HG02610 (cell line): ENCODE data around the gene LRRC55.

Experiments
- ATAC-seq: cut with Tn5 transposase; IDR thresholded peaks from one replicate; pipeline ENCODE4 v1.9.1; 2021; ENCODE audit warnings: mild to moderate bottlenecking, moderate library complexity; ENCODE audit not compliant: unreplicated experiment

LRRC55 gene, protein sequence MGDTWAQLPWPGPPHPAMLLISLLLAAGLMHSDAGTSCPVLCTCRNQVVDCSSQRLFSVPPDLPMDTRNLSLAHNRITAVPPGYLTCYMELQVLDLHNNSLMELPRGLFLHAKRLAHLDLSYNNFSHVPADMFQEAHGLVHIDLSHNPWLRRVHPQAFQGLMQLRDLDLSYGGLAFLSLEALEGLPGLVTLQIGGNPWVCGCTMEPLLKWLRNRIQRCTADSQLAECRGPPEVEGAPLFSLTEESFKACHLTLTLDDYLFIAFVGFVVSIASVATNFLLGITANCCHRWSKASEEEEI

DNA sequence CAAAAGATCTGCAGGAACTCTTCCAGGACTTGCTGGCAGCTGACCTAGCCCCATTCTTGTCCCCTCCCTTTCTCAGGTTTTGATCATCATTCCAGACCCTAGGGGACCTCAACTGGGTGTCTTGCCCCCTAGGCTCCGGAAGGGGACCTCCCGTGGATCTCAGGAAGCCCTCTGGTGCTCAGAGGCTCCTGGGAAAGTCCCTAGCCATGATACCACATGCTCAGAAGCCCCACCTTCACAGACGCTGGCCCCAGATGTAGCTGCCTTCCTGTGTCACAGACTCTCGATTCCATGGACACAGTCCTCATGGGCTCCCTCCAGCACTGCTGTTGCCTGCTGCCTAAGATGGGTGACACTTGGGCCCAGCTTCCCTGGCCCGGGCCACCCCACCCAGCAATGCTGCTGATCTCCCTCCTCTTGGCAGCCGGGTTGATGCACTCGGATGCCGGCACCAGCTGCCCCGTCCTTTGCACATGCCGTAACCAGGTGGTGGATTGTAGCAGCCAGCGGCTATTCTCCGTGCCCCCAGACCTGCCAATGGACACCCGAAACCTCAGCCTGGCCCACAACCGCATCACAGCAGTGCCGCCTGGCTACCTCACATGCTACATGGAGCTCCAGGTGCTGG lies at the start of gene LRRC55:
TSS of gene LRRC55 (plus strand) at position 276 of the 628 bp plus-strand sequence. CDS start at position 346, 70 bp downstream.
- no peak for ATAC-seq

GRCh38 chr11:57133366-57134038 lies 48.3 kb upstream of the LRRC55 start:
- ATAC-seq = no peak

DNA sequence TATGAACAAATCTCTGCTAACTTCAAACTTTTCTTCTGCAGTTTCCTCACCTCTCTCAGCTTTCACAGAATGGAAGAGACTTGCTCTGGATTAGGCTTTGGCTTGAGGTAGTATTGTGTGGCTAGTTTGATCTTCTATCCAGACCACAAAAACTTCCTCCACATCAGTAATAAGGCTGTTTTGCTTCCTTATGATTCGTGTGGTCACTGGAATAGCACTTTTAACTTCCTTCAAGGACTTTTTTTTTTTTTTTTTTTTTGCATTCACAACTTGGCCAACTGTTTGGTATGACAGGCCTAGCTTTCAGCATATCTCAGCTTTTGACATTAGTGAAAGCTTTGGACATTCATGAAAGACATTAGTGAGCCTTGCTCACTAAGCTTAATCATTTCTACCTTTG lies 47.5 kb upstream of the LRRC55 start:
- ATAC-seq = no peak

GRCh38 chr11:57135020-57135751 lies 46.6 kb upstream of the LRRC55 start:
- ATAC-seq = no peak

DNA sequence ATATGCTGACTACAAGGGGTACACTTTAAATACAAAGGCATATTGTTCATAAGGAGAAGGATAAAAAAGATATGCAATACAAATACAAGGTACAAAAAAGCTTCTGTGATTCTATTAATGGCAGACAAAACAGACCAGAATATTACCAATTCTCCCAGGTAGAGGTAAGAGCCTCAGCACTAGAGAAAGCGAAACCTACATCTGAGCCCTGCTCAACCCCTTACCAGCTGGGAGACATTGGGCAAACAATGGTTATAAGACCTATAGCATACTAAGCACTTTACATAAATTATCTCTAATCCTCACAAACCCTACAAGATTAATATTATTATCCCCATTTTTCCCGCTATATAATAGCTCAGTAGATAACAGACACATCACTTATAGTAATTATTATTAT lies 41.2 kb upstream of the LRRC55 start:
- no peak for ATAC-seq

DNA sequence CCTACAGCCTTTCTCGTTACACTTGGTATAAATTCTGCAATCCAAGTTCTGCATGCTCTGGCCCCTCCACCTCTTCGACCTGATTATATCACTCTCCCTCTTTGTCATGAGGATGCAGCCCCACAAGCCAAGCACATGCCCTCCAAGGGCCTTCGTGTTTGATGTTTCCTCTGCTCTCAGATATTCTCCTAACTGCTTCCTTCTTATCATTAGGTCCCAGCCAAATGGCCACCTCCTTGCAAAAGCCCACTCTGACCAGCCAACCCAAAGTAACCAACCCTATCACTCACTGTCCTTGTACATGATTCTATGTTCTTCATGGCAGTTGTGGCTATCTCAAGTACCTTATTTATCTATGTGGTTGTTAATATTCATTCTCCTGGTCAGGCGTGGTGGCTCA lies 38.3 kb upstream of the LRRC55 start:
- ATAC-seq = no peak

DNA sequence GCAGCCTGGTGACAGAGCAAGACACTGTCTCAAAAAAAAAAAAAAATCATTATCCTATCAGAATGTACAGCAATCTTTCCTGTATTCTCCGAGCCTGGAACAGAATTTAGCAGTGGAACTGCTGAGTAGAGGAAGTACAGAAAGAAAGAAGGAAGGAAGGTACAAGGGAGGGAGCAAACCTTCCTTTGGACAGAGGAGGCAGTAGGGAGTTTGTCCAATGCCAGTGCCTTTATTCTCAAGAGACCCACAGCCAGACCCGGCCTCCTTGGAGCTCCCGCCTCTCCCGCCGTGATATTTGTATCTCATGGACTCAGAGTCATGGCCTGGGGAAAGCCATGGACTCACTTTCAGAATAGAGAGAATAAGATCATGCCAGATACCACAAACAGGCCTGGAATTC lies 37.7 kb upstream of the LRRC55 start:
- no peak for ATAC-seq

- ATAC-seq = no peak
These were observed 37.0 kb upstream of the LRRC55 start for GRCh38 chr11:57144531-57145320.

GRCh38 chr11:57146301-57146700 lies 35.5 kb upstream of the LRRC55 start:
- no peak for ATAC-seq

DNA sequence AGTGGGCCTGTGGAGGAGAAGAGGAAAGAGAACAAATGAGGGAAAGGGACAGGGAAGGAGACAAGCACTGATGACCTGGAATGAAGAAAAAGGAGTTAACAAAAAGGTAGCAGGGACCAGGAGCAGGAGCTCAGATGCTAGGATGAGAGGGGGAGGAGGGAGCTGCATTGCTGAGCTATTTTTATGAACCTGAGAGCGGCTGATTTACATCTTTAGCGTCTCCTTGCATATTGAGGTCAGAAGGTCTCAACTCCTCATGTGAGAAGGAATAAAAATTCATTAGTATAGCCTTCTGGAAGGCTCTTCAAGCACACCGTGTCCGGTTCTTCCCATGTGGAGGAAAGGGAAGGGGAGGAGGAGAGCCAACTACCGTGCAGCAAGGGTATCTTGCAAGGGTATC lies 33.1 kb upstream of the LRRC55 start:
- ATAC-seq = no peak

- no peak for ATAC-seq
These were observed 31.3 kb upstream of the LRRC55 start for GRCh38 chr11:57150454-57150917.

- ATAC-seq = no peak
These were observed 29.6 kb upstream of the LRRC55 start for GRCh38 chr11:57152134-57152533.

- no peak for ATAC-seq
These were observed 28.3 kb upstream of the LRRC55 start for GRCh38 chr11:57153448-57153847.

DNA sequence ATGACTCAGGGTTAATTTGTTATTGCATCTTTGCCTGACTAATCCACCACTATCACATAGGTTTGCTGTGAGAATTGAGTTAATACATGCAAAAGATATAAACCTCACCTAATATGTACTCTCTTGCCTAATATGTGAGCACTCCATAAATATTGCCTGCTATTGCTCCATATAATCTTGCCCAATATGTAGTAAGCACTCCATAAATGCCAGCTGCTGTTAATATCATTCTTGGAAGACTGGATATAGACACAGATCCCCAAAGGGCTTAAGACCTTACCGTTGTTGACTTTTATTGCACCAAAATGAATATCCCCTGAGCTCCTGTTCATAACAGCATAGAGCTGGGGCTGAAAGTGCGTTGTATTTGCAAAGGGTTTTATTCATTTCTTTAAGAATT lies 27.0 kb upstream of the LRRC55 start:
- ATAC-seq = no peak

- ATAC-seq = no peak
These were observed 26.4 kb upstream of the LRRC55 start for GRCh38 chr11:57155400-57155799.

DNA sequence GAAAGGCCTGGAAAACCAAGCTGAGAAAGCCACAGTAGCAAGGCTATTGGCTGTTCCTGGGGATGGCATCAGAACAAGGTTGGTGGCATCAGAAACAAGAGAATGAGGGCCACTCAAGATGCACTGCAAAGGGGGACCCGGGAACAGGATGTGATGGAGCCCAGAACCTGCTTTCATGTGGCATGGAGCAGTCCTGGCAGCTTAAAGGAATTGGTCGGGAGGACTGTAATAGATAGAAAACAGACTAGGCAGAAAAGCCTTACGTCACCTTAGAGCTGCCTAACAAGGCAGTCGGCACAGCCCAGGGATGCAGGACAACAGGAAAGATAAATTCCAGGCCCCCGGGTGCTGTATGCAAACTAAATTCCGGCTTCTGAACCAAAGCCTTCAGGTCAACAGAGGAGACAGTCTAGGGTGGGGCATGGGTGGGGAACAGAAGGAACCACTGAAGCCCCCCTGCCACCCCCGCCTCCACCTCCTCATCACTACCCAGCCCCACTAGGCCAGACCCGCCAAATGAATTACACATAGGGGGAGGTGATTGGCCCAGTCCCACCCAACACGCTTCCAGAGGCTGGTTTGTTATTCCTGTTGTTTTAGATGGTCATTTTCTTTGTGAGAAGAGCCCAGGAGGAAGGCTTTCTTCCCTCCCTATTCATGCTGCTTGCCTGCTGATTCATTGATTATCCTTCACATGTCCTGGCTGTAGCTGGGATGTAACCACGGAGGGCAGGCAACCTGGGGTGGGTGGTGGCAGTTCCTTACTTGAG lies 25.7 kb upstream of the LRRC55 start:
- no peak for ATAC-seq

DNA sequence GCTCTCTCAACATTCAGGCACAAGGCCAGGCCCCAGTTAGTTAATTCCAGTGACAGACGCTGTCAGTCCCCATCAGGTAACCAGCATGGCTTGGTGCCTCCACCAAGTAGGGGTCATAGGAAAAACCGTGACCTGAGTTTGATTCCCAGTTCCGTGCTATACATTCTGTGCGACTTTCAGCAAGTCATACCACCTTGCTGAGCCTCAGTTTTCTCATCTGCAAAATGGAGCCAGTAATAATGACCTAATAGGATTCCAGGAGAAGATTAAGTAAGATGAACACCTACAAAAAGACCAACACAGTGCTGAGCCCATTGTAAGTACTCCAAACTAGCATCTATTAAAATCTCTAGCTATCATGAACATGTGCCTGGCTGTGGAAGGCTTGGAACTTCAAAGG lies 24.8 kb upstream of the LRRC55 start:
- no peak for ATAC-seq

DNA sequence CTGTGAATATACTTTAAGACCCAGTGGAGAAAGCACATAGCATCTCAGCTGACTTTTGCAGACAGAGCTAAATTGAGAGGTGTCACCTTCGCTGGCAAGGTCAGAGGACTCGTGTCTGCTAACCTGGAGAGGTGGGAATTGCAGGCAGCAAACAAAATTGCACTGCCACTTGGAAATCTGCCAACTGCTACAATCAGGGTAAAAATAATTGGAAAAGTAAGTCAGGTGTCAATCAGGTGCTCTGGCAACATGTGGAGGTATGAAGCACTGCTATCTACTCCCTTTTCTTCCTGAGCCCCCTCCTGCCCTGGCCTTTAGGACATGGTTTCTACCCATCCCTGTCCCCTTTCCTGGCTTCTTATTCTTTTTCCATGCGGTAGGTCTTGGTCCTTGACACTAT lies 24.1 kb upstream of the LRRC55 start:
- ATAC-seq = no peak

DNA sequence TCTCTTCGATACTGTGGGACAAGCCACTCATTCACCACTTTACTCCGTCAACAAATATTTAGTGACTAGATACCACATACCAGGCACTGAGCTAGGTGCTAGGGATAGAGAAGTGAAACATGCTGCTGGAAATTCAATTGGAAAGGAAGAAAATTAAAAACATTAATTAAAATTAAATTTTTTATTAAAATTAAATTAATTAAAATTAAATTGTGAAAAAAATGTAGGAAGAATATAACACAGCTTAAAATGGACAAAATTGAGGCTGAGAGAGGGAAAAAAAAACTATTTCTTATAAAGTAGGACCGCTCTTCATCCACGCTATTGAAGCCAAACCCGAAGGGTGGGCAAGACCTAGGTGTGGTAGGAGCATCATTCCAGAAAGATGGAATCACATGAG lies 23.6 kb upstream of the LRRC55 start:
- ATAC-seq = no peak

- ATAC-seq = no peak
These were observed 23.2 kb upstream of the LRRC55 start for GRCh38 chr11:57158599-57158998.
